HEK293T (cell line): ENCODE results near the gene KDM2B.

Experiments
- BHLHE40 ChIP-seq: fragments of 450-650 bp; IDR thresholded peaks from 2 replicates; pipeline ENCODE4 v1.6.1; 2016; ENCODE audit warnings: mild to moderate bottlenecking, moderate library complexity, borderline replicate concordance
- FOXA1 ChIP-seq: fragments of 450-650 bp; IDR thresholded peaks from 2 replicates; pipeline ENCODE4 v1.6.1; 2016; ENCODE audit warnings: mild to moderate bottlenecking
- FOXM1 ChIP-seq: fragments of 450-650 bp; IDR thresholded peaks from 2 replicates; pipeline ENCODE4 v1.6.1; 2017; ENCODE audit warnings: mild to moderate bottlenecking, borderline replicate concordance
- HDGF ChIP-seq: fragments of 450-650 bp; IDR thresholded peaks from 2 replicates; pipeline ENCODE4 v1.6.1; 2017; ENCODE audit warnings: antibody characterized with exemption, borderline replicate concordance
- L3MBTL2 ChIP-seq: fragments of 450-650 bp; conservative IDR thresholded peaks from 2 replicates; pipeline ENCODE4 v1.6.1; 2016; ENCODE audit warnings: mild to moderate bottlenecking
- PKNOX1 ChIP-seq: fragments of 450-650 bp; IDR thresholded peaks from 2 replicates; pipeline ENCODE4 v1.6.1; 2016
- SP1 ChIP-seq: fragments of 450-650 bp; IDR thresholded peaks from 2 replicates; pipeline ENCODE4 v1.6.1; 2017
- SUZ12 ChIP-seq: fragments of 450-650 bp; IDR thresholded peaks from 2 replicates; pipeline ENCODE4 v1.6.1; 2016; ENCODE audit warnings: mild to moderate bottlenecking
- TARDBP ChIP-seq: fragments of 450-650 bp; IDR thresholded peaks from 2 replicates; pipeline ENCODE4 v1.6.1; 2016
- ZNF384 ChIP-seq: fragments of 450-650 bp; IDR thresholded peaks from 2 replicates; pipeline ENCODE4 v1.6.1; 2016

- no peak for TF ChIP-seq FOXM1
- TF ChIP-seq BHLHE40, result no peak
- TF ChIP-seq ZNF384, result no peak
- no peak for TF ChIP-seq SP1
- no peak for TF ChIP-seq PKNOX1
- no peak for TF ChIP-seq SUZ12
- TF ChIP-seq HDGF, result no peak
- no peak for TF ChIP-seq TARDBP
- no peak for TF ChIP-seq L3MBTL2
- TF ChIP-seq FOXA1, result no peak
Observed at GRCh38 chr12:121524196-121524916, 56.5 kb downstream of the KDM2B start.
